Thyroid gland (tissue), 4 donors: ENCODE data around the gene TUBG1.

Experiments used
- POLR2A ChIP-seq, 2 donors: fragments of 450-650 bp; IDR thresholded peaks; one replicate each; pipeline ENCODE4 v1.6.1; 2017; ENCODE audit warnings: antibody characterized with exemption in 2 of 2, mild to moderate bottlenecking in 2 of 2, moderate library complexity in 1 of 2
- TF ChIP-seq, protein P1 (sequence below), 6 experiments: fragments of 200-600 bp in 3 of 6; fragments of 450-650 bp in 3 of 6; sonication (generic) in 3 of 6; IDR thresholded peaks; one replicate each; pipeline ENCODE4 v1.5.1; 2016 to 2019; ENCODE audit warnings: antibody characterized with exemption in 6 of 6, mild to moderate bottlenecking in 2 of 6, inconsistent platforms in 1 of 6, moderate library complexity in 1 of 6

DNA sequence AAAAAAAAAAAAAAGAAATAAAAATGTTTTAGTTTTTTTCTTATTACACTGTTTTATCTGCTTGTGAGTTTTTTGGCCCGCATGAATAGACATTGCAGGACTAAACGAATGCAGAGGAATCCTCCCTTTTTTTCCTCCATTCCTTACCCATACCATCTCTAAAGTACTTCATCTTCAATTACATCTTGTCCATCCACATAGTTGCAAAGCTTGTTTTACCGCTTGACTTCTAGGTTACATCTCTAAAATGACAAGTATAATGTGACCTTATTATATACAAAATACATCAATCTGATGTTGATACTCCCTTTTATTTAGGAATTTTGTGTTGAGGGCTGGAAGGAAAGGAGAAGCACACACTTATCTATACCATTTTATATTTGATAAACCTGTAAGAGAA lies 13.1 kb upstream of the TUBG1 start:
- TF ChIP-seq, protein P1, sequence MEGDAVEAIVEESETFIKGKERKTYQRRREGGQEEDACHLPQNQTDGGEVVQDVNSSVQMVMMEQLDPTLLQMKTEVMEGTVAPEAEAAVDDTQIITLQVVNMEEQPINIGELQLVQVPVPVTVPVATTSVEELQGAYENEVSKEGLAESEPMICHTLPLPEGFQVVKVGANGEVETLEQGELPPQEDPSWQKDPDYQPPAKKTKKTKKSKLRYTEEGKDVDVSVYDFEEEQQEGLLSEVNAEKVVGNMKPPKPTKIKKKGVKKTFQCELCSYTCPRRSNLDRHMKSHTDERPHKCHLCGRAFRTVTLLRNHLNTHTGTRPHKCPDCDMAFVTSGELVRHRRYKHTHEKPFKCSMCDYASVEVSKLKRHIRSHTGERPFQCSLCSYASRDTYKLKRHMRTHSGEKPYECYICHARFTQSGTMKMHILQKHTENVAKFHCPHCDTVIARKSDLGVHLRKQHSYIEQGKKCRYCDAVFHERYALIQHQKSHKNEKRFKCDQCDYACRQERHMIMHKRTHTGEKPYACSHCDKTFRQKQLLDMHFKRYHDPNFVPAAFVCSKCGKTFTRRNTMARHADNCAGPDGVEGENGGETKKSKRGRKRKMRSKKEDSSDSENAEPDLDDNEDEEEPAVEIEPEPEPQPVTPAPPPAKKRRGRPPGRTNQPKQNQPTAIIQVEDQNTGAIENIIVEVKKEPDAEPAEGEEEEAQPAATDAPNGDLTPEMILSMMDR (IDR thresholded peaks at IDR 0.05): no peak
- no peak for TF ChIP-seq POLR2A (IDR thresholded peaks at IDR 0.05)
